ENCODE measurements around the gene RNF25. TPM values are rescaled to one million over a fixed set of nuclear protein-coding genes. Genes with fewer than 3 reads are reported as not detected.
A peak's percentile ranks its signal among the peaks of the same experiment; 100 is the strongest.

Gene RNF25
- total and polyA plus RNA-seq, 11 donors = 9.7 to 24.0 (median 16.0) TPM

DNA sequence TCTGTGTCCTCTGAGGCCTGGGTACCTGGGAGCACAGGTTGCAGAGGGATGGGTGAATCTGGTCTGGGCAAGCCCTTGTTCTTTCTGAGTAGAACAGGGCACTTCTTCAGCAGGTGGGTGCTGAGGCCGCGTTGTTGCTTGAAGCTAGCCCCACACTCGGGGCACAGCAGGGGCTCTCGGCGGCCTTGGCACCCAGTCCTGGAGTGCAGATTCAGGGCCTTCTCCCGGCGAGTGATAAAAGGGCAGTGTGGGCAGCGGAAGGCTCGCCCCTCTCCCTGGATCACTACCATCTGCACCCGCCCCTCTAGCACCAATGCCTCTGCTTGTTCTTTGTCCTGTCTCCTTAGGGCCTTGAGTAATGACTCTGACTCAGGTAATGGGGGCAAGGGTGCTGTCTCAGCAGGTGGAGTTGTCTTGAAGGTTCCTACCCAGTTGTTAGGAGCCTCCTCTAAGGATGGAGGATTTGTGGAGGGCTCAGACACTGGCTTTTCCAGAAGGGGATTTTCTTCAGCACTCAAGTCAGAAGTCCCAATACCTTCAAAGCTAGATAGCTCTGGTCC lies 28.0 kb downstream of the RNF25 start:
- Histone ChIP-seq H3K27me3 (no peaks in the 10 kb centered on the region), H3K36me3 (peaks cover 0 to 99% (median 95%) of the 10 kb centered on the region in 9 donors), H3K4me3 (no peak overlapping the region), H3K27ac (no peak overlapping the region), H3K4me1 (peaks cover 0 to 7% (median 0%) of the 10 kb centered on the region in 12 donors), H3K9me3 (no peaks in the 10 kb centered on the region)
- TF ChIP-seq POLR2A (IDR thresholded peaks at IDR 0.05) = no peak
- TF ChIP-seq, protein P1, sequence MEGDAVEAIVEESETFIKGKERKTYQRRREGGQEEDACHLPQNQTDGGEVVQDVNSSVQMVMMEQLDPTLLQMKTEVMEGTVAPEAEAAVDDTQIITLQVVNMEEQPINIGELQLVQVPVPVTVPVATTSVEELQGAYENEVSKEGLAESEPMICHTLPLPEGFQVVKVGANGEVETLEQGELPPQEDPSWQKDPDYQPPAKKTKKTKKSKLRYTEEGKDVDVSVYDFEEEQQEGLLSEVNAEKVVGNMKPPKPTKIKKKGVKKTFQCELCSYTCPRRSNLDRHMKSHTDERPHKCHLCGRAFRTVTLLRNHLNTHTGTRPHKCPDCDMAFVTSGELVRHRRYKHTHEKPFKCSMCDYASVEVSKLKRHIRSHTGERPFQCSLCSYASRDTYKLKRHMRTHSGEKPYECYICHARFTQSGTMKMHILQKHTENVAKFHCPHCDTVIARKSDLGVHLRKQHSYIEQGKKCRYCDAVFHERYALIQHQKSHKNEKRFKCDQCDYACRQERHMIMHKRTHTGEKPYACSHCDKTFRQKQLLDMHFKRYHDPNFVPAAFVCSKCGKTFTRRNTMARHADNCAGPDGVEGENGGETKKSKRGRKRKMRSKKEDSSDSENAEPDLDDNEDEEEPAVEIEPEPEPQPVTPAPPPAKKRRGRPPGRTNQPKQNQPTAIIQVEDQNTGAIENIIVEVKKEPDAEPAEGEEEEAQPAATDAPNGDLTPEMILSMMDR (IDR thresholded peaks at IDR 0.05) = no peak
- 94 to 97% (median 94%) methylated on average over 6 to 10 of the region's 10 CpGs; no CpG with 5 or more reads in 1 of the 4 donors for whole genome bisulfite sequencing, 4 donors
- intact Hi-C loops (cut with DNase I) = loop anchor here in 2 of 10 donors (10.0 kb wide), 2 partner anchors 49 to 369 kb away; partner anchors contain the start of genes AAMP (in 1 of the 2) and PNKD (in 1 of the 2)
- ATAC-seq = no peak
- no peak for DNase-seq

DNA sequence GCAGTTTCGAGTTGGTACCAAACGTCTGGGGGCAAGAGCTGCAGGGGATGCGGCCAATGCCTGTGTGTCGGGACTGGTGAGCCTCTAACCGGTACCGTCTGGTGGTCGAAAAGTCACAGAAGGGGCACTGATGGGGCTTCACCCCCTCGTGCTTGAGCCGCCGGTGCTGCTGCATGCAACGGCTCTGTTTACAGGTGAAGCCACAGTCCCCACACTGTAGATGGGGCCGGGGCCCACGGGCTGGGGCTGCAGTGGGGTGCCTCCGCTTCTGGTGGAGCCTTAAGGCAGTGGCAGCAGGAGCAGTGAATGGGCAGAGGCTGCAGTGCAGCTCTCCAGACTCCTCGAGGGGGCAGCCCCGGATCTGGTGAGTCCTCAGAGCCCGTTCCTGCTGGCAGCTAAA lies 29.0 kb downstream of the RNF25 start:
- ATAC-seq = peak in 1 of 4 donors; percentile 18

DNA sequence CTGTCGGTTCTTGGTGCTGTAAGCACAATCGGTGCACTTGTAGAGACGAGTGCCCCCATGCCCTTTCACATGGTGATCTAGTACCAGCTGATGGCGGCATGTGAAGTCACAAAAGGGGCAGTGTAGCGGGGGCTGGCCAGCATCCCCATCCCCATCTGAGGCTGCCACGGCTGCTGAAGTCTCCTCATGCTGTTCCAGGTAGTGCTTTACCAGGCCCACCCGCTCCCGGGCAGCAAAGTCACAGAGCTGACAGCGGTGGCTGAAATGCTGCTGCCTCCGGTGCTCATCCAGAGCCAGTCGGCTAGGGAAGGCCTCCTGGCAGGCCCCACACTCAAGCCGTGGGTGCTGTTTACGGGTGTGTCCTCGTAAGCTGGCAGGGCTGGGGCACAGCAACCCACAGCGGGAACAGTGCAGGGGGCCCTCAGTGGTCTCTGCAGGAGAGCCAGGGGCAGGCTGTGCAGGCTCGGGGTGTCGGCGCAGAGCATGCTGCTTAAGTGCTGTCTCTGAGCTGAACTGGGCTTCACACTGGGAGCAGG lies 29.6 kb downstream of the RNF25 start:
- intact Hi-C loops (cut with DNase I) = loop anchor here in 2 of 10 donors (10.0 kb wide), 2 partner anchors 47 to 367 kb away; partner anchors contain the start of genes AAMP (in 1 of the 2) and PNKD (in 1 of the 2)

More for the DNA sequence above, 29.0 kb downstream of the RNF25 start:
- no peak for TF ChIP-seq POLR2A (IDR thresholded peaks at IDR 0.05)
- TF ChIP-seq, protein P1 (IDR thresholded peaks at IDR 0.05) = no peak
- Histone ChIP-seq H3K4me1 (no peaks in the 10 kb centered on the region), H3K9me3 (no peaks in the 10 kb centered on the region), H3K27ac (no peak overlapping the region), H3K4me3 (no peak overlapping the region), H3K27me3 (no peaks in the 10 kb centered on the region), H3K36me3 (peaks cover 0 to 99% (median 95%) of the 10 kb centered on the region in 9 donors)
- no peak for DNase-seq
- WGBS, 4 donors = 88 to 93% (median 90%) methylated on average over 17 of the region's 17 CpGs
- intact Hi-C loops (cut with DNase I) = loop anchor here in 2 of 10 donors (10.0 kb wide), 2 partner anchors 48 to 368 kb away; partner anchors contain the start of genes AAMP (in 1 of the 2) and PNKD (in 1 of the 2)

DNA sequence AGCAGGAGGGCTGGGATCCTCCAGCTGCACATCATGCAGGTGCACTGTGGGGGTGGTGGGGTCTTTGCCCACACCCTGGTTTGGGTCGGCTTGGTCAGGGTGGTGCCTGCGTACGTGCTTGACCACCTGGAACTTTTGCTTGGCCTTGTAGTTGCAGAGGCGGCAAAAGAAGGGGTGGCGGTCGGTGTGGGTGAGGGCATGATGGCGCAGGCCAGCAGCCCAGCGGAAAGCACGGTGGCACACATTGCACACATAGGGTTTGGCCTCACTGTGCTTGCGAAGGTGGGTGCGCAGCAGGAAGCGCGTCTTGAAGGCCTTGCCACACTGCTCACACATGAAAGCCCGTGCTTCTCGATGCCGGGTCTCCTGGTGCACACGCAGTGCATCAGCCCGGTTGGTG lies 33.4 kb downstream of the RNF25 start:
- peaks cover 0 to 100% (median 96%) of the 10 kb centered on the region in 9 donors for H3K36me3 ChIP-seq
- no peak for ATAC-seq
- intact Hi-C loops (cut with DNase I) = no loop called here

More for the DNA sequence above, 29.6 kb downstream of the RNF25 start:
- Histone ChIP-seq H3K27ac (no peak overlapping the region), H3K4me3 (no peak overlapping the region), H3K27me3 (no peaks in the 10 kb centered on the region), H3K36me3 (peaks cover 0 to 99% (median 95%) of the 10 kb centered on the region in 9 donors), H3K9me3 (no peaks in the 10 kb centered on the region), H3K4me1 (no peaks in the 10 kb centered on the region)
- WGBS, 4 donors = 92 to 95% (median 92%) methylated on average over 17 to 18 of the region's 18 CpGs
- TF ChIP-seq, protein P1 (IDR thresholded peaks at IDR 0.05) = no peak
- TF ChIP-seq POLR2A (IDR thresholded peaks at IDR 0.05) = no peak
- ATAC-seq (no peak), DNase-seq (no peak)

More for the DNA sequence above, 33.4 kb downstream of the RNF25 start:
- Histone ChIP-seq H3K4me1 (no peaks in the 10 kb centered on the region), H3K9me3 (no peaks in the 10 kb centered on the region), H3K4me3 (no peak overlapping the region), H3K27ac (no peak overlapping the region), H3K27me3 (no peaks in the 10 kb centered on the region)
- no peak for TF ChIP-seq POLR2A (IDR thresholded peaks at IDR 0.05)
- TF ChIP-seq, protein P1 (IDR thresholded peaks at IDR 0.05) = no peak
- WGBS, 4 donors = 95 to 97% (median 96%) methylated on average over 18 of the region's 18 CpGs
- DNase-seq = no peak
